HepG2 (cell line): ENCODE results near the gene KIF24. TPM values are rescaled to one million over a fixed set of nuclear protein-coding genes. Genes with fewer than 3 reads are reported as not detected.

Source experiments
- CENPT ChIP-seq: sonication (generic); formaldehyde crosslinking; IDR thresholded peaks from 2 replicates; pipeline ENCODE4 v1.8.0; 2022; ENCODE audit warnings: low read depth, mild to moderate bottlenecking, moderate library complexity, missing genetic modification reagents
- FOXK1 ChIP-seq: sonication (generic); formaldehyde crosslinking; IDR thresholded peaks from 2 replicates; pipeline ENCODE4 v1.4.0; 2020; ENCODE audit warnings: low read depth, missing genetic modification reagents, borderline replicate concordance
- MED8 ChIP-seq: sonication (generic); formaldehyde crosslinking; IDR thresholded peaks from 2 replicates; pipeline ENCODE4 v1.8.1; 2023; ENCODE audit warnings: mild to moderate bottlenecking, missing genetic modification reagents; ENCODE audit not compliant: insufficient replicate concordance
- MTA1 ChIP-seq: sonication (generic); formaldehyde crosslinking; IDR thresholded peaks from 2 replicates; pipeline ENCODE4 v1.4.0; 2020; ENCODE audit warnings: missing genetic modification reagents, mild to moderate bottlenecking, borderline replicate concordance
- NCOA1 ChIP-seq: sonication (generic); formaldehyde crosslinking; IDR thresholded peaks from 2 replicates; pipeline ENCODE4 v1.9.0; 2021; ENCODE audit warnings: missing genetic modification reagents
- NR2F6 ChIP-seq, 2 experiments: IDR thresholded peaks; 2 replicates each; pipeline ENCODE4 v1.6.1; 2016; ENCODE audit warnings: antibody characterized with exemption in 1 of 2, mild to moderate bottlenecking in 1 of 2
- RARG ChIP-seq: sonication (generic); formaldehyde crosslinking; IDR thresholded peaks from 2 replicates; pipeline ENCODE4 v1.4.0; 2020; ENCODE audit warnings: low read depth, mild to moderate bottlenecking, missing genetic modification reagents
- SMAD1 ChIP-seq: sonication (generic); formaldehyde crosslinking; IDR thresholded peaks from 2 replicates; pipeline ENCODE4 v1.4.0; 2020; ENCODE audit warnings: missing genetic modification reagents, low read depth, mild to moderate bottlenecking, borderline replicate concordance
- YEATS2 ChIP-seq: sonication (generic); formaldehyde crosslinking; IDR thresholded peaks from 2 replicates; pipeline ENCODE4 v1.4.0; 2020; ENCODE audit warnings: missing genetic modification reagents, borderline replicate concordance
- ZFP36 ChIP-seq: fragments of 150-350 bp; IDR thresholded peaks from 2 replicates; pipeline ENCODE4 v1.6.1; 2018; ENCODE audit warnings: borderline replicate concordance, low read length, low read depth; ENCODE audit not compliant: partially characterized antibody
- ZNF136 ChIP-seq: sonication (generic); formaldehyde crosslinking; IDR thresholded peaks from 2 replicates; pipeline ENCODE4 v1.8.1; 2022; ENCODE audit warnings: low read depth, mild to moderate bottlenecking, moderate library complexity, missing genetic modification reagents
- ZNF546 ChIP-seq: sonication (generic); formaldehyde crosslinking; conservative IDR thresholded peaks from 2 replicates; pipeline ENCODE4 v1.8.1; 2023; ENCODE audit warnings: mild to moderate bottlenecking, missing genetic modification reagents
- ZNF660 ChIP-seq: sonication (generic); formaldehyde crosslinking; IDR thresholded peaks from 2 replicates; pipeline ENCODE4 v1.5.1; 2020; ENCODE audit warnings: mild to moderate bottlenecking, low read depth, missing genetic modification reagents, borderline replicate concordance
- ZNF780A ChIP-seq: sonication (generic); formaldehyde crosslinking; IDR thresholded peaks from 2 replicates; pipeline ENCODE4 v1.8.0; 2022; ENCODE audit warnings: mild to moderate bottlenecking, missing genetic modification reagents, moderate library complexity
- polyA plus RNA-seq, 8 experiments: library from polyadenylated mRNA; depleted of rRNA in 3 of 8; stranded (reverse) in 7 of 8; unstranded in 1 of 8; fragments of >200 nt; fragmentation: Illumina TruSeq in 4 of 8; extraction: Trizol in 4 of 8; gene quantifications; 2 replicates each; pipeline versions ENCODE4 v1.2.1 to v1.2.3, GENCODE V29; 2011 to 2016; ENCODE audit warnings: low read depth in 4 of 8, missing spikeins in 1 of 8, mixed read lengths in 1 of 8; ENCODE audit not compliant: insufficient read depth in 1 of 8
- total RNA-seq, 5 experiments: library from RNA; depleted of rRNA; stranded (reverse); fragments of >200 nt; fragmentation: Illumina TruSeq; extraction: Trizol; gene quantifications; 2 replicates each; pipeline ENCODE4 v1.2.3, GENCODE V29; 2016; ENCODE audit warnings: low read depth in 1 of 5
- TF ChIP-seq, protein P1 (sequence below): sonication (generic); formaldehyde crosslinking; IDR thresholded peaks from 2 replicates; pipeline ENCODE4 v1.4.0; 2020; ENCODE audit warnings: low read depth, mild to moderate bottlenecking, missing genetic modification reagents
- TF ChIP-seq, protein P2 (sequence below): sonication (generic); formaldehyde crosslinking; IDR thresholded peaks from 2 replicates; pipeline ENCODE4 v1.5.0; 2020; ENCODE audit warnings: mild to moderate bottlenecking, missing genetic modification reagents, moderate library complexity
- TF ChIP-seq, protein P3 (sequence below): IDR thresholded peaks from 2 replicates; pipeline ENCODE4 v1.6.1; 2016; ENCODE audit warnings: low read depth, missing genetic modification reagents, missing compliant biosample characterization
- TF ChIP-seq, protein P4 (sequence below): sonication (generic); formaldehyde crosslinking; IDR thresholded peaks from 2 replicates; pipeline ENCODE4; 2020; ENCODE audit warnings: missing genetic modification reagents, mild to moderate bottlenecking, borderline replicate concordance

Gene KIF24
- total and polyA plus RNA-seq, 2 of the 13 experiments (the other 11 are each of a cell fraction or from before 2014, with no cell fraction given) = 1.1 to 3.0 TPM

DNA sequence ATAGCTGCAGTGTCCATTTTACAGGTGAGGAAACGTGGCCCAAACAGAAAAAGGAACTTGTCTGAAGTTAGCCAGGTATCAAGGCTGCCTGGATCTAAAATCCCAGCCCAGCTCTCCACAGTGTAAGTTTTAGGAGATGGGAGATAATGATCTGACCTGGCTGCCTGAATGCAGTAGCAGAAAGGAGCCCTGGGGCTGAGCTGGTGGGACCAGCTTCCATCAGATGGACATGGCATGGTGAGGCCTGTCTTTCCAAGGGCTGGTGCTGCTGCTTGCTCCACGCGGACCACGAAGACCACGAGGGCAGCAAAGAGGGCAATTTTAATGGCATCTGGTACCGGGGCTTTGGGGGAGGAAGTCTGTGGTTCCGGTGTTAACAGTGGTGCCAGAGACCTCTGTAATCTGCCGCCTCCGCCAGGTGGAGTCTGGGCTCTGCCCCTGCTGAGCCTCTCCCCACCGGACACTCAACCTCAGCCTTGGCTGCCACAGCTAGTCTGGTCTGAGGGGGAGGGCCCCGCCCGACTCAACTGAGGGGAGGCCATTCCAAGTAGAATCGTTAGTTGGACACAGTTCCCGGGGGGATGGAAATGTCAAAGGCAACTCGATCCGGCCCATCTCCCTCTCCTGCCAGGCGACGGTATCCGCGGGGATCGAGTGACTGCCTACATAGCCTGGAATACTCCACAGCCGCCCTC lies 47.0 kb upstream of the KIF24 start (continued):
- no peak for TF ChIP-seq ZNF780A (CRISPR knock-in tag)
- no peak for TF ChIP-seq CENPT (CRISPR knock-in tag)
- TF ChIP-seq YEATS2 (CRISPR knock-in tag) = no peak
- TF ChIP-seq NCOA1 (CRISPR knock-in tag) = no peak
- no peak for TF ChIP-seq ZFP36
- TF ChIP-seq ZNF660 (CRISPR knock-in tag) = no peak
- TF ChIP-seq RARG (CRISPR knock-in tag) = no peak
- TF ChIP-seq, protein P1, sequence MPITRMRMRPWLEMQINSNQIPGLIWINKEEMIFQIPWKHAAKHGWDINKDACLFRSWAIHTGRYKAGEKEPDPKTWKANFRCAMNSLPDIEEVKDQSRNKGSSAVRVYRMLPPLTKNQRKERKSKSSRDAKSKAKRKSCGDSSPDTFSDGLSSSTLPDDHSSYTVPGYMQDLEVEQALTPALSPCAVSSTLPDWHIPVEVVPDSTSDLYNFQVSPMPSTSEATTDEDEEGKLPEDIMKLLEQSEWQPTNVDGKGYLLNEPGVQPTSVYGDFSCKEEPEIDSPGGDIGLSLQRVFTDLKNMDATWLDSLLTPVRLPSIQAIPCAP = no peak
- TF ChIP-seq FOXK1 (CRISPR knock-in tag) = no peak
- TF ChIP-seq MTA1 (CRISPR knock-in tag) = no peak
- TF ChIP-seq ZNF546 (CRISPR knock-in tag) = no peak
- no peak; the same call in 1 of the 2 replicates for TF ChIP-seq SMAD1 (CRISPR knock-in tag)
- TF ChIP-seq MED8 (CRISPR knock-in tag) = no peak
- TF ChIP-seq, protein P2, sequence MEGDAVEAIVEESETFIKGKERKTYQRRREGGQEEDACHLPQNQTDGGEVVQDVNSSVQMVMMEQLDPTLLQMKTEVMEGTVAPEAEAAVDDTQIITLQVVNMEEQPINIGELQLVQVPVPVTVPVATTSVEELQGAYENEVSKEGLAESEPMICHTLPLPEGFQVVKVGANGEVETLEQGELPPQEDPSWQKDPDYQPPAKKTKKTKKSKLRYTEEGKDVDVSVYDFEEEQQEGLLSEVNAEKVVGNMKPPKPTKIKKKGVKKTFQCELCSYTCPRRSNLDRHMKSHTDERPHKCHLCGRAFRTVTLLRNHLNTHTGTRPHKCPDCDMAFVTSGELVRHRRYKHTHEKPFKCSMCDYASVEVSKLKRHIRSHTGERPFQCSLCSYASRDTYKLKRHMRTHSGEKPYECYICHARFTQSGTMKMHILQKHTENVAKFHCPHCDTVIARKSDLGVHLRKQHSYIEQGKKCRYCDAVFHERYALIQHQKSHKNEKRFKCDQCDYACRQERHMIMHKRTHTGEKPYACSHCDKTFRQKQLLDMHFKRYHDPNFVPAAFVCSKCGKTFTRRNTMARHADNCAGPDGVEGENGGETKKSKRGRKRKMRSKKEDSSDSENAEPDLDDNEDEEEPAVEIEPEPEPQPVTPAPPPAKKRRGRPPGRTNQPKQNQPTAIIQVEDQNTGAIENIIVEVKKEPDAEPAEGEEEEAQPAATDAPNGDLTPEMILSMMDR = peak; percentile 69
- peak; percentile 1; the same call in 1 of the 2 replicates for TF ChIP-seq NR2F6 (IDR thresholded peaks at IDR 0.05)
- no peak for TF ChIP-seq NR2F6 (CRISPR knock-in tag; IDR thresholded peaks at IDR 0.05)
- TF ChIP-seq, protein P3, sequence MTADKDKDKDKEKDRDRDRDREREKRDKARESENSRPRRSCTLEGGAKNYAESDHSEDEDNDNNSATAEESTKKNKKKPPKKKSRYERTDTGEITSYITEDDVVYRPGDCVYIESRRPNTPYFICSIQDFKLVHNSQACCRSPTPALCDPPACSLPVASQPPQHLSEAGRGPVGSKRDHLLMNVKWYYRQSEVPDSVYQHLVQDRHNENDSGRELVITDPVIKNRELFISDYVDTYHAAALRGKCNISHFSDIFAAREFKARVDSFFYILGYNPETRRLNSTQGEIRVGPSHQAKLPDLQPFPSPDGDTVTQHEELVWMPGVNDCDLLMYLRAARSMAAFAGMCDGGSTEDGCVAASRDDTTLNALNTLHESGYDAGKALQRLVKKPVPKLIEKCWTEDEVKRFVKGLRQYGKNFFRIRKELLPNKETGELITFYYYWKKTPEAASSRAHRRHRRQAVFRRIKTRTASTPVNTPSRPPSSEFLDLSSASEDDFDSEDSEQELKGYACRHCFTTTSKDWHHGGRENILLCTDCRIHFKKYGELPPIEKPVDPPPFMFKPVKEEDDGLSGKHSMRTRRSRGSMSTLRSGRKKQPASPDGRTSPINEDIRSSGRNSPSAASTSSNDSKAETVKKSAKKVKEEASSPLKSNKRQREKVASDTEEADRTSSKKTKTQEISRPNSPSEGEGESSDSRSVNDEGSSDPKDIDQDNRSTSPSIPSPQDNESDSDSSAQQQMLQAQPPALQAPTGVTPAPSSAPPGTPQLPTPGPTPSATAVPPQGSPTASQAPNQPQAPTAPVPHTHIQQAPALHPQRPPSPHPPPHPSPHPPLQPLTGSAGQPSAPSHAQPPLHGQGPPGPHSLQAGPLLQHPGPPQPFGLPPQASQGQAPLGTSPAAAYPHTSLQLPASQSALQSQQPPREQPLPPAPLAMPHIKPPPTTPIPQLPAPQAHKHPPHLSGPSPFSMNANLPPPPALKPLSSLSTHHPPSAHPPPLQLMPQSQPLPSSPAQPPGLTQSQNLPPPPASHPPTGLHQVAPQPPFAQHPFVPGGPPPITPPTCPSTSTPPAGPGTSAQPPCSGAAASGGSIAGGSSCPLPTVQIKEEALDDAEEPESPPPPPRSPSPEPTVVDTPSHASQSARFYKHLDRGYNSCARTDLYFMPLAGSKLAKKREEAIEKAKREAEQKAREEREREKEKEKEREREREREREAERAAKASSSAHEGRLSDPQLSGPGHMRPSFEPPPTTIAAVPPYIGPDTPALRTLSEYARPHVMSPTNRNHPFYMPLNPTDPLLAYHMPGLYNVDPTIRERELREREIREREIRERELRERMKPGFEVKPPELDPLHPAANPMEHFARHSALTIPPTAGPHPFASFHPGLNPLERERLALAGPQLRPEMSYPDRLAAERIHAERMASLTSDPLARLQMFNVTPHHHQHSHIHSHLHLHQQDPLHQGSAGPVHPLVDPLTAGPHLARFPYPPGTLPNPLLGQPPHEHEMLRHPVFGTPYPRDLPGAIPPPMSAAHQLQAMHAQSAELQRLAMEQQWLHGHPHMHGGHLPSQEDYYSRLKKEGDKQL (CRISPR knock-in tag) = no peak
- no peak for TF ChIP-seq ZNF136
- TF ChIP-seq, protein P4, sequence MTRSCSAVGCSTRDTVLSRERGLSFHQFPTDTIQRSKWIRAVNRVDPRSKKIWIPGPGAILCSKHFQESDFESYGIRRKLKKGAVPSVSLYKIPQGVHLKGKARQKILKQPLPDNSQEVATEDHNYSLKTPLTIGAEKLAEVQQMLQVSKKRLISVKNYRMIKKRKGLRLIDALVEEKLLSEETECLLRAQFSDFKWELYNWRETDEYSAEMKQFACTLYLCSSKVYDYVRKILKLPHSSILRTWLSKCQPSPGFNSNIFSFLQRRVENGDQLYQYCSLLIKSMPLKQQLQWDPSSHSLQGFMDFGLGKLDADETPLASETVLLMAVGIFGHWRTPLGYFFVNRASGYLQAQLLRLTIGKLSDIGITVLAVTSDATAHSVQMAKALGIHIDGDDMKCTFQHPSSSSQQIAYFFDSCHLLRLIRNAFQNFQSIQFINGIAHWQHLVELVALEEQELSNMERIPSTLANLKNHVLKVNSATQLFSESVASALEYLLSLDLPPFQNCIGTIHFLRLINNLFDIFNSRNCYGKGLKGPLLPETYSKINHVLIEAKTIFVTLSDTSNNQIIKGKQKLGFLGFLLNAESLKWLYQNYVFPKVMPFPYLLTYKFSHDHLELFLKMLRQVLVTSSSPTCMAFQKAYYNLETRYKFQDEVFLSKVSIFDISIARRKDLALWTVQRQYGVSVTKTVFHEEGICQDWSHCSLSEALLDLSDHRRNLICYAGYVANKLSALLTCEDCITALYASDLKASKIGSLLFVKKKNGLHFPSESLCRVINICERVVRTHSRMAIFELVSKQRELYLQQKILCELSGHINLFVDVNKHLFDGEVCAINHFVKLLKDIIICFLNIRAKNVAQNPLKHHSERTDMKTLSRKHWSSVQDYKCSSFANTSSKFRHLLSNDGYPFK (CRISPR knock-in tag) = peak; percentile 97
